ENCODE results near the gene ACSL3. TPM values are rescaled to one million over a fixed set of nuclear protein-coding genes. Genes with fewer than 3 reads are reported as not detected.

Gene ACSL3
- total and polyA plus RNA-seq, 2 donors (not counting 1 experiment from before 2014, with no cell fraction given): 6.7 to 46.0 TPM

DNA sequence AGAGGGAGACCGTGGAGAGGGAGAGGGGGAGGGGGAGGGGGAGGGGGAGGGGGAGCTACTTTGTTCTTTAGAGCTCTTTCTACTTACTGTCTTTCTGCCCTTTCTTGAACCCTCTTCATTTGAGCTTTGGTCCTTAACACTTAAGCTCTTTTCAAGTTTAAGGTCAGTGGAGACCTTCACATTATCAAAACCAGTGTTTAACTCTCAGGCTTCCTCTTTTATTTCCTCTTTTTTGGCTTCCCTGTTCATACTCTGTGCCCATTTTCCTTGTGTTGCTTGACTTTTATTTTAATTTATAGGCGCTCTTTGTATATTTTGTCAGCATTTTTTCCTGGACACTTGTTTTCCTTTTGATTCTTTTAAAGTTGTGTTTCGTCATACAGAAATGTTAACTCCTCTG, 37.1 kb downstream of the ACSL3 start:
- H3K9me3 ChIP-seq (ENCODE audit: control extremely low read depth in 1 of 3, control insufficient read depth in 2 of 3, insufficient read depth in 1 of 3, low read length in 2 of 3): no peaks in the 10 kb centered on the region
- no peak overlapping the region for H3K27ac ChIP-seq (ENCODE audit: low read length in 2 of 2)
- ChIA-PET POLR2A (no interaction called here), CTCF (no interaction called here)
- WGBS (ENCODE audit: insufficient coverage): no CpG with 5 or more reads among the region's 3 CpGs
- Mint-ChIP-seq H3K4me3 (no peak overlapping the region), H3K27me3 (no peaks in the 10 kb centered on the region), H3K4me1 (peaks cover 23% of the 10 kb centered on the region), H3K27ac (no peak overlapping the region), H3K9me3 (ENCODE audit: insufficient read depth) (no peaks in the 10 kb centered on the region)
- intact Hi-C loops (cut with micrococcal nuclease): no loop called here
- no peaks in the 10 kb centered on the region for H3K27me3 ChIP-seq (replicated peaks in 1 of 4; ENCODE audit: control extremely low read depth in 1 of 4, control insufficient read depth in 3 of 4, insufficient read depth in 4 of 4, low read length in 3 of 4)
- H4K20me1 ChIP-seq (ENCODE audit: control insufficient read depth, insufficient read depth, low read length, poor library complexity, severe bottlenecking): no peaks in the 10 kb centered on the region
- TF ChIP-seq, protein P1, sequence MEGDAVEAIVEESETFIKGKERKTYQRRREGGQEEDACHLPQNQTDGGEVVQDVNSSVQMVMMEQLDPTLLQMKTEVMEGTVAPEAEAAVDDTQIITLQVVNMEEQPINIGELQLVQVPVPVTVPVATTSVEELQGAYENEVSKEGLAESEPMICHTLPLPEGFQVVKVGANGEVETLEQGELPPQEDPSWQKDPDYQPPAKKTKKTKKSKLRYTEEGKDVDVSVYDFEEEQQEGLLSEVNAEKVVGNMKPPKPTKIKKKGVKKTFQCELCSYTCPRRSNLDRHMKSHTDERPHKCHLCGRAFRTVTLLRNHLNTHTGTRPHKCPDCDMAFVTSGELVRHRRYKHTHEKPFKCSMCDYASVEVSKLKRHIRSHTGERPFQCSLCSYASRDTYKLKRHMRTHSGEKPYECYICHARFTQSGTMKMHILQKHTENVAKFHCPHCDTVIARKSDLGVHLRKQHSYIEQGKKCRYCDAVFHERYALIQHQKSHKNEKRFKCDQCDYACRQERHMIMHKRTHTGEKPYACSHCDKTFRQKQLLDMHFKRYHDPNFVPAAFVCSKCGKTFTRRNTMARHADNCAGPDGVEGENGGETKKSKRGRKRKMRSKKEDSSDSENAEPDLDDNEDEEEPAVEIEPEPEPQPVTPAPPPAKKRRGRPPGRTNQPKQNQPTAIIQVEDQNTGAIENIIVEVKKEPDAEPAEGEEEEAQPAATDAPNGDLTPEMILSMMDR (IDR thresholded peaks at IDR 0.05): no peak
- no peak for TF ChIP-seq EZH2 (IDR thresholded peaks at IDR 0.05; ENCODE audit: borderline replicate concordance, insufficient read depth, low read depth, low read length, poor library complexity, severe bottlenecking)
- ATAC-seq (ENCODE audit: low read depth) (no peak), DNase-seq (no peak)
- no peaks in the 10 kb centered on the region for H3K36me3 ChIP-seq (replicated peaks in 1 of 2; ENCODE audit: control extremely low read depth in 1 of 2, control insufficient read depth in 1 of 2, extremely low read depth in 1 of 2, insufficient read depth in 2 of 2, low read length in 1 of 2)
- H2AFZ ChIP-seq (ENCODE audit: insufficient read depth, low read depth, low read length, poor library complexity, severe bottlenecking): no peak overlapping the region
- peak overlapping the region; percentile 10 for H3K4me2 ChIP-seq (replicated peaks; ENCODE audit: low read depth, low read length, poor library complexity, severe bottlenecking)
- no peak overlapping the region for H3K9ac ChIP-seq (ENCODE audit: low read length)
- H3K4me1 ChIP-seq (ENCODE audit: control insufficient read depth in 2 of 2, insufficient read depth in 2 of 2, low read length in 2 of 2): peaks cover 5 to 13% of the 10 kb centered on the region in 2 donors
- peaks cover 29% of the 10 kb centered on the region for H3K79me2 ChIP-seq (ENCODE audit: control insufficient read depth, insufficient read depth, low read length)
- H3K4me3 ChIP-seq (ENCODE audit: control extremely low read depth in 1 of 5, extremely low read depth in 1 of 5, insufficient read depth in 1 of 5, low read depth in 2 of 5, low read length in 4 of 5): no peak overlapping the region

DNA sequence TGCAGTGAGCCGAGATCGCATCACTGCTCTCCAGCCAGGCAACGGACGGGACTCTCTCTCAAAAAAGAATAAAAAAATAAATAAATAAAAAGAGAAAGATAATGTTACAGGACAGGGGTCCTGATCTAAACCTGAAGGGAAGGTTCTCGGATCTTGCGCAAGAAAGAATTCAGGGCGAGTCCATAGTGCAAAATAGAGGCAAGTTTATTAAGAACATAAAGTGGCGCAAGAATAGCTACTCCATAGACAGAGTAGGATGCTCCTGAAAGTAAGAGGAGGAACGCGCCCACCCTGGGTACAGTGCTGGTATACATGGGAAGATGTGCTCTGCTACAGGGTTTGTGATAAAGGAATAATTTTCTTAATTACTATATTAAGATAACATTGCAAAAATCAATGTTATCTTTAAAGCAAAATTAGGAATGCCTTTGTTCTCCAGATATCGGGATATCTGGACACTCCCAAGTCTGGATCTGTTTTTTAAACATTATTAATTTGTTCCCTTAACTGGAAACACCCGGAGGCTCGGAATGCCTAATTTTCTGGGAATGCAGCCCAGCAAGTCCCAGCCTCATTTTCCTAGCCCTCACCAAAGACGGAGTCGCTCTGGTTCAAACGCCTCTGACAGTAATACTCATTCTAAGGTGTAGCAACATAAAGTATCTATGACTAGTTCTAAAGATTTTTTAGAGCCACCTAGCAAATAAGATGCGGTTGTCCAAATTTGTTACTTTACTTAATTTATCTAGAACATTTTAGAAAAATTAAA, 38.8 kb downstream of the ACSL3 start:
- Mint-ChIP-seq H3K4me3 (no peak overlapping the region), H3K4me1 (peaks cover 14% of the 10 kb centered on the region), H3K27ac (no peak overlapping the region), H3K9me3 (ENCODE audit: insufficient read depth) (no peaks in the 10 kb centered on the region), H3K27me3 (no peaks in the 10 kb centered on the region)
- peaks cover 28% of the 10 kb centered on the region for H3K79me2 ChIP-seq (ENCODE audit: control insufficient read depth, insufficient read depth, low read length)
- H3K9me3 ChIP-seq (ENCODE audit: control extremely low read depth in 1 of 3, control insufficient read depth in 2 of 3, insufficient read depth in 1 of 3, low read length in 2 of 3): no peaks in the 10 kb centered on the region
- no peak overlapping the region for H3K27ac ChIP-seq (ENCODE audit: low read length in 2 of 2)
- H3K4me1 ChIP-seq (ENCODE audit: control insufficient read depth in 2 of 2, insufficient read depth in 2 of 2, low read length in 2 of 2): peaks cover 5 to 13% of the 10 kb centered on the region in 2 donors
- CTCF ChIA-PET: interaction anchor here (0.8 to 4.4 kb wide), 2 partner anchors 192 to 201 kb away, joined by 4 to 108 read pairs; no protein-coding TSS in a partner anchor
- no peak overlapping the region for H2AFZ ChIP-seq (ENCODE audit: insufficient read depth, low read depth, low read length, poor library complexity, severe bottlenecking)
- no peaks in the 10 kb centered on the region for H3K36me3 ChIP-seq (replicated peaks in 1 of 2; ENCODE audit: control extremely low read depth in 1 of 2, control insufficient read depth in 1 of 2, extremely low read depth in 1 of 2, insufficient read depth in 2 of 2, low read length in 1 of 2)
- intact Hi-C loops (cut with micrococcal nuclease): loop anchor here (10.0 kb wide), 1 partner anchor 845 kb away; no protein-coding TSS in a partner anchor
- H3K27me3 ChIP-seq (replicated peaks in 1 of 4; ENCODE audit: control extremely low read depth in 1 of 4, control insufficient read depth in 3 of 4, insufficient read depth in 4 of 4, low read length in 3 of 4): no peaks in the 10 kb centered on the region
- TF ChIP-seq, protein P1 (IDR thresholded peaks at IDR 0.05): no peak
- no peak for TF ChIP-seq EZH2 (IDR thresholded peaks at IDR 0.05; ENCODE audit: borderline replicate concordance, insufficient read depth, low read depth, low read length, poor library complexity, severe bottlenecking)
- 100% methylated on average over 3 of the region's 17 CpGs for WGBS (ENCODE audit: insufficient coverage)
- ATAC-seq (ENCODE audit: low read depth) (no peak), DNase-seq (no peak)
- H3K9ac ChIP-seq (ENCODE audit: low read length): no peak overlapping the region
- no peak overlapping the region for H3K4me3 ChIP-seq (ENCODE audit: control extremely low read depth in 1 of 5, extremely low read depth in 1 of 5, insufficient read depth in 1 of 5, low read depth in 2 of 5, low read length in 4 of 5)
- POLR2A ChIA-PET: no interaction called here
- H4K20me1 ChIP-seq (ENCODE audit: control insufficient read depth, insufficient read depth, low read length, poor library complexity, severe bottlenecking): peaks cover 4% of the 10 kb centered on the region
- H3K4me2 ChIP-seq (replicated peaks; ENCODE audit: low read depth, low read length, poor library complexity, severe bottlenecking): no peak overlapping the region
